Measurements from ENCODE around the gene RIPK4. TPM values are rescaled to one million over a fixed set of nuclear protein-coding genes. Genes with fewer than 3 reads are reported as not detected.

RIPK4 gene
- total RNA-seq, 1 experiment from 2014 or later, result 67.4 TPM

DNA sequence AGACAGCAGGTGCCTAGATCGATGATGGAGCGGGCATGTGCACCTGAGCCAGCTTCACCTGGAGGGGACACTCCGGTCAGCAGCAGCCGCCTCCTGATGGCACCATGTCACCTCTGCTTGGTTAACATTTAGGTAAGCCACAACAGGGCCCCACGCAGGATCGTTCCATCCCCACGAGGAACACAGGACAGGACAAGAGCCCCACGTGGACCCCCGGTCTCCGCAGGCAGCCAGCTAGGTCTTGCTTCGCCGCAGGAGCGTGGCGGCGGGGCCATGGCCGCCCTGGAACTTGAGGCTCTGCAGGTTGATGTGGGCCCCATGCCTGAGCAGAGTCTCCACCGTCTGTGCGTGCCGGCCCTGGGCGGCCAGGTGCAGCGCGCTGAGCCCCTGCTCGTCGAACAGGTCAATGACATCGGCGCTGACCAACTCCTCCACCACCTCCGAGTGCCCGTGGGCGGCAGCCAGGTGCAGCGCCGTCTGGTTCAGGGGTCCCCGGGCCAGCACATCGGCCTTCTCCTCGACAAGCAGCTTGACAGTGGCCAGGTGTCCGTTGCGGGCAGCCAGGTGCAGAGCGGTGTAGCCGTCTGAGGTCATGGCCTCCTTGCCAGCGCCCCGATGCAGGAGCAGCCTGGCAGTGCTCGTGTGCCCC, 26.1 kb downstream of the RIPK4 start:
- DNase-seq (ENCODE audit: low read depth, low spot score) (no peak), ATAC-seq (no peak)
- Histone ChIP-seq H3K4me3 (ENCODE audit: low read depth in 2 of 2, low read length in 2 of 2) (no peak overlapping the region), H3K9me3 (ENCODE audit: control insufficient read depth, insufficient read depth, low read depth, low read length) (peaks cover 5% of the 10 kb centered on the region; the same call in 1 of the 2 replicates), H3K4me1 (ENCODE audit: control insufficient read depth, insufficient read depth, low read length) (peaks cover 10% of the 10 kb centered on the region), H3K36me3 (ENCODE audit: control insufficient read depth, insufficient read depth, low read length) (peaks cover 22% of the 10 kb centered on the region), H3K27ac (ENCODE audit: low read length) (no peak overlapping the region), H3K27me3 (ENCODE audit: control insufficient read depth, insufficient read depth, low read length) (no peaks in the 10 kb centered on the region)
- POLR2A ChIA-PET, result no interaction called here
- in situ Hi-C loops (cut with HindIII; ENCODE audit: low pct_unique_long_range_greater_than_20kb, low sequenced_read_pairs) (no loop called here), intact Hi-C loops (cut with micrococcal nuclease; ENCODE audit: unreplicated experiment) (no loop called here)
- TF ChIP-seq CTCF (IDR thresholded peaks at IDR 0.05) (no peak), TCF7L2 (IDR thresholded peaks at IDR 0.05; ENCODE audit: low read depth, low read length) (no peak), REST (IDR thresholded peaks at IDR 0.05; ENCODE audit: insufficient read depth in 1 of 2, low read depth in 2 of 2, low read length in 1 of 2) (no peak), SIN3A (IDR thresholded peaks at IDR 0.05; ENCODE audit: borderline replicate concordance, insufficient read depth, low read depth, low read length) (no peak), POLR2AphosphoS5 (IDR thresholded peaks at IDR 0.05; ENCODE audit: low read depth, low read length) (no peak)
- CTCF ChIA-PET, result no interaction called here
- no TSS peak for BruUV-seq (replicated peaks)

GRCh38 chr21:41739936-41740335, 26.9 kb downstream of the RIPK4 start:
- Histone ChIP-seq H3K27me3 (ENCODE audit: control insufficient read depth, insufficient read depth, low read length) (no peaks in the 10 kb centered on the region), H3K4me3 (ENCODE audit: low read depth in 2 of 2, low read length in 2 of 2) (no peak overlapping the region), H3K4me1 (ENCODE audit: control insufficient read depth, insufficient read depth, low read length) (peaks cover 7% of the 10 kb centered on the region), H3K27ac (ENCODE audit: low read length) (0 out of 2 replicates have a peak overlapping the region, but pooled peaks have one; percentile 7), H3K36me3 (ENCODE audit: control insufficient read depth, insufficient read depth, low read length) (peaks cover 19% of the 10 kb centered on the region), H3K9me3 (ENCODE audit: control insufficient read depth, insufficient read depth, low read depth, low read length) (peaks cover 5% of the 10 kb centered on the region; the same call in 1 of the 2 replicates)
- ChIA-PET CTCF (no interaction called here), POLR2A (no interaction called here)
- intact Hi-C loops (cut with micrococcal nuclease; ENCODE audit: unreplicated experiment) (no loop called here), in situ Hi-C loops (cut with HindIII; ENCODE audit: low pct_unique_long_range_greater_than_20kb, low sequenced_read_pairs) (no loop called here)
- DNase-seq (ENCODE audit: low read depth, low spot score), result no peak
- no peak for ATAC-seq
- BruUV-seq (replicated peaks), result TSS peak; percentile 65
- no peak for TF ChIP-seq REST (IDR thresholded peaks at IDR 0.05; ENCODE audit: insufficient read depth in 1 of 2, low read depth in 2 of 2, low read length in 1 of 2)

All from Panc1 (cell line).